Prostate gland (tissue), 2 donors: ENCODE measurements around the gene EPHB2. TPM values are rescaled to one million over a fixed set of nuclear protein-coding genes. Genes with fewer than 3 reads are reported as not detected.
"Not testable (repeated sequence)": the region's sequence is repeated elsewhere in the genome, so short reads cannot be mapped to it uniquely, and the experiment has no call there.

Experiments
- DNase-seq: peaks from one replicate; pipeline ENCODE4 v3.0.0-alpha.2; 2019; ENCODE audit warnings: low spot score
- H3K27ac ChIP-seq, 2 donors: fragments of 200-600 bp; sonication (generic); 2 replicates each; pipeline ENCODE4 v1.5.1; 2017 to 2019
- H3K27me3 ChIP-seq: fragments of 200-600 bp; sonication (generic); replicated peaks from 2 replicates; pipeline ENCODE4 v1.5.1; 2019; ENCODE audit not compliant: insufficient read depth
- H3K36me3 ChIP-seq, 2 donors: fragments of 200-600 bp; sonication (generic); 1 replicate in 1 of 2; 2 replicates in 1 of 2; pipeline versions ENCODE4 v1.5.1 to v1.8.1; 2017 to 2019
- H3K4me1 ChIP-seq: fragments of 200-600 bp; sonication (generic); replicated peaks from 2 replicates; pipeline ENCODE4 v1.5.1; 2019
- H3K4me3 ChIP-seq, 2 donors: fragments of 200-600 bp; sonication (generic); 2 replicates each; pipeline ENCODE4 v1.5.1; 2017 to 2019
- H3K9me3 ChIP-seq: fragments of 200-600 bp; sonication (generic); 2 replicates; pipeline ENCODE4 v1.5.1; 2017
- POLR2A ChIP-seq: fragments of 450-650 bp; IDR thresholded peaks from one replicate; pipeline ENCODE4 v1.6.1; 2016; ENCODE audit warnings: antibody characterized with exemption, mild to moderate bottlenecking
- POLR2AphosphoS5 ChIP-seq: sonication (generic); formaldehyde crosslinking; IDR thresholded peaks from one replicate; pipeline ENCODE4 v1.6.1; 2017; ENCODE audit warnings: antibody characterized with exemption
- WGBS: methylation state at CpG from one replicate; pipeline ENCODE4 v1.1.5; 2018; 5-methylcytosine and 5-hydroxymethylcytosine counted together
- intact Hi-C: fragments of 100-400 bp; cut with DNase I; formaldehyde crosslinking; loops from one replicate; pipeline ENCODE4 v1.14.2; 2022
- total RNA-seq, 2 donors: library from RNA; depleted of rRNA; stranded (reverse); fragments of >200 nt; gene quantifications; one replicate each; pipeline ENCODE4 v1.1.0, GENCODE V29; 2016
- TF ChIP-seq, protein P1 (sequence below), 4 experiments: fragments of 200-600 bp in 2 of 4; fragments of 450-650 bp in 2 of 4; sonication (generic) in 2 of 4; IDR thresholded peaks; 1 replicate in 3 of 4; 2 replicates in 1 of 4; pipeline ENCODE4 v1.5.1; 2016 to 2019; ENCODE audit warnings: antibody characterized with exemption in 4 of 4, mild to moderate bottlenecking in 2 of 4, moderate library complexity in 2 of 4

EPHB2 gene
- total RNA-seq, 2 donors from 2014 or later: 6.4 to 7.4 TPM

DNA sequence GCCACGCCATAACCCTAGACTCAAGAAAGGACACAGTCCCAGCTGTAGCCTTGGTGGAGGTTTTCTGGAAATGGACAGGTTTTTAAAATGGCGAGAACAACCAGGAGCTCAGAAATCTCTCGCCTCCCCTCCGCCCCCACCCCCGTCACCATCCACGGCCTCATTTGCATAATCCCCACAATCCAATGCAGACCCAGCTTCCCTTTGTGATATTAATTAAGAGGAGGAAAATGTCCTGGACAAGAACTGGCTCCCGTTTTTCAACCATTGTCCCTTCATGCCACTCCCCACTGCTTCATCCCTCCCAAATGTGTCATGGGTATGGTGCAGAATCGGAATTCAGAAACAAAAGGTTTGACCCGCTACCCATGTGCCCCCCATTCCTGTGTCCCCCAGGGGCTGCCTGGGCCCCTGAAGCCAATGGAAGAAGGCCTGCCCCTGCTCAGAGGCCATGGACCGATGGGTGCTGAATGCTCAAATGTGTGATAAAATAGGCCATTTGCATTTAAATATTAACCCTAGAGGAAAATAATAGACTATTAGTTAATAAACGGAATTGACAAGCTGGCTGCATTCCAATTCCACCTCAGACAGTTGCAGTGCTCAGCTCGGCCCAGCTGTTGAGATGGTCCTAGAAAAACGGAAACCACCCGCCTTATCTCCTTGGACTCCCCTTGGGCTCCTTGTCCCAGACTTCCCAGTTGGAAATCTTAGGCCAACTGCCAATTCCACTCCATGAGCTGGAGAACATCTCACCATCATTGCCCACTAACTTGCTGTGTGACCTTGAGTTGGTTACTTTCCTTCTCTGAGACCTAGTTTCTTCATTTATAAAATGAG is 10.7 kb upstream of the EPHB2 start:
- TF ChIP-seq, protein P1, sequence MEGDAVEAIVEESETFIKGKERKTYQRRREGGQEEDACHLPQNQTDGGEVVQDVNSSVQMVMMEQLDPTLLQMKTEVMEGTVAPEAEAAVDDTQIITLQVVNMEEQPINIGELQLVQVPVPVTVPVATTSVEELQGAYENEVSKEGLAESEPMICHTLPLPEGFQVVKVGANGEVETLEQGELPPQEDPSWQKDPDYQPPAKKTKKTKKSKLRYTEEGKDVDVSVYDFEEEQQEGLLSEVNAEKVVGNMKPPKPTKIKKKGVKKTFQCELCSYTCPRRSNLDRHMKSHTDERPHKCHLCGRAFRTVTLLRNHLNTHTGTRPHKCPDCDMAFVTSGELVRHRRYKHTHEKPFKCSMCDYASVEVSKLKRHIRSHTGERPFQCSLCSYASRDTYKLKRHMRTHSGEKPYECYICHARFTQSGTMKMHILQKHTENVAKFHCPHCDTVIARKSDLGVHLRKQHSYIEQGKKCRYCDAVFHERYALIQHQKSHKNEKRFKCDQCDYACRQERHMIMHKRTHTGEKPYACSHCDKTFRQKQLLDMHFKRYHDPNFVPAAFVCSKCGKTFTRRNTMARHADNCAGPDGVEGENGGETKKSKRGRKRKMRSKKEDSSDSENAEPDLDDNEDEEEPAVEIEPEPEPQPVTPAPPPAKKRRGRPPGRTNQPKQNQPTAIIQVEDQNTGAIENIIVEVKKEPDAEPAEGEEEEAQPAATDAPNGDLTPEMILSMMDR (IDR thresholded peaks at IDR 0.05): no peak
- TF ChIP-seq POLR2A (no peak), POLR2AphosphoS5 (no peak)
- Histone ChIP-seq H3K9me3 (no peaks in the 10 kb centered on the region), H3K27me3 (no peaks in the 10 kb centered on the region), H3K36me3 (no peaks in the 10 kb centered on the region), H3K4me3 (no peak overlapping the region), H3K27ac (no peak overlapping the region), H3K4me1 (no peaks in the 10 kb centered on the region)
- intact Hi-C loops: loop anchor here (10.0 kb wide), 1 partner anchor 75 kb away; no protein-coding TSS in a partner anchor
- no peak for DNase-seq
- 82% methylated on average over 14 of the region's 14 CpGs for WGBS

DNA sequence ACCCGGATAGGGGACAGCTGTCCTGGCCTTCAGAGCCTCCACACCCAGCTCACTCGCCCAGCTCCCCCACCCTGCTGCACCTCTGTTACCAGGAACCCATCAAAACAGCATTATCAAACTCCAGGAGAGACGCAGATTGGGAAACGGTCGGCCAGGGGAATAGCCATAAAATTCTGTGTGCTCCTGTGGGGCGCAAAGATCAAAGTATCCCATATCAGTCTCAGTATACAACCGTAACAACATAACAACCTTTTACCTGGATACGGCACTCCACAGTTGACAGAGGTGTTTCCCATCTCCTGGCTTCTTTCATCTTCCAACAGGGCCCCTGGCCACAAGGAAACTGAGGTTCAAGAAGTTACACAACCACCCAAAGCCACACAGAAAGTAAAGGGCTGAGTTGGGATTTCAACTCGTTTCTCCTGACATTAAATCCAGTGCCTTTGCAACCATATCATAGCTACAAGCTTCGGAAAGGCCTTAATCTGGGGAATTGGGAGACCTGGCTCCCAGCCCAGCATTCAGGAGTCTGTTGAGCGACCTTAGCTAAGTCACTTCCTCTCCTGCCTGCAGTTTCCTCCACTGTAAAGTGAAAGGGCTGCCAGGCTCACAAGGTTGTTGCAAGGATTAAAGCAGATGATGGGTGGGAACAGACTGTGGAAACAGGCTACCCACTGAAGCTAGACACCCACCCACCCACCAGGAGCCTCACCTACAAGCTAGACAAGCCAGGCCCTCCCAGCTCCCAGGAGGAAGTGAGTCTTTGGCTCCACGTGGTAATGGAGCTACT is 8.1 kb upstream of the EPHB2 start:
- Histone ChIP-seq H3K36me3 (no peaks in the 10 kb centered on the region), H3K27me3 (no peaks in the 10 kb centered on the region), H3K27ac (no peak overlapping the region), H3K9me3 (no peaks in the 10 kb centered on the region), H3K4me3 (no peak overlapping the region), H3K4me1 (no peaks in the 10 kb centered on the region)
- no peak for DNase-seq
- TF ChIP-seq, protein P1 (IDR thresholded peaks at IDR 0.05): no peak
- TF ChIP-seq POLR2AphosphoS5: no peak
- TF ChIP-seq POLR2A: no peak
- intact Hi-C loops: loop anchor here (10.0 kb wide), 1 partner anchor 72 kb away; no protein-coding TSS in a partner anchor
- WGBS: 62% methylated on average over 12 of the region's 12 CpGs

DNA sequence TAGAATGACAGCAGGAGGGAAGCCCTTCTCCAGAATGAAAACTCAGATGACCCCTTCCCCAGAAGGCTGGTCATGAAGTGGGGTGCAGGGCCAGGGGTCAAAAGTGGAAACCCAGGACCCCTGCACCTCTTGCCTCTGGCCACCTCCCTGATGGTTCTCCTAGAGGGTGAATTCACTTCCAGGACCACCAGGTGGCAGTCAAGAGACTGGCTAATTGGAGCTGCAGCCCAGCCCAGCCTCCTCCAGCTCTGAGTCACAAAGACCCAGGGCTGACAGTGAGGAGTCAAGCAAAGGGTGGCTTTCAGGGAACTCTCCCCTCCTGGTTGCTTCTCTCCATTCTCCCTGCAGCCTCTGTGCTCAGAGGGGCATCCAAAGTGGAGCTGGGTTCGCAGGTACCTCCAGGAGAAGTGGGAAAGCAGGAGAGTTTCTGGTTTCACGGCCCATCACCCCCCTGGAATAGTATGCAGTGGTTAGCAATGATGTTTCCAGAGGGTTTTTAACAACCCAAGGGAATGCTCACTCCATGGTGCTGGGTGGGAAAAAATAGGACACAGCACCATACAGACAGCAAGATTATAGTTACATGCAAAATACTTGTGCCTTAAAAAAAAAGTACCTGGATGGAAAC is 6.1 kb upstream of the EPHB2 start:
- no peaks in the 10 kb centered on the region for H3K9me3 ChIP-seq
- H3K4me1 ChIP-seq: no peaks in the 10 kb centered on the region
- TF ChIP-seq POLR2AphosphoS5 (peak; percentile 37), POLR2A (no peak)
- TF ChIP-seq, protein P1 (IDR thresholded peaks at IDR 0.05): peak; percentile 54 to 95 (median 88)
- no peaks in the 10 kb centered on the region for H3K27me3 ChIP-seq
- H3K27ac ChIP-seq: no peak overlapping the region
- no peak overlapping the region for H3K4me3 ChIP-seq
- H3K36me3 ChIP-seq: no peaks in the 10 kb centered on the region
- peak; percentile 85 for DNase-seq
- intact Hi-C loops: loop anchor here (1.0 to 10.0 kb wide), 2 partner anchors 70 to 185 kb away; no protein-coding TSS in a partner anchor
- 84% methylated on average over 2 of the region's 2 CpGs for WGBS

- no peak for DNase-seq
- TF ChIP-seq, protein P1 (IDR thresholded peaks at IDR 0.05): no peak
- no peak for TF ChIP-seq POLR2AphosphoS5
- TF ChIP-seq POLR2A: no peak
- Histone ChIP-seq H3K27ac (no peak overlapping the region), H3K4me1 (no peaks in the 10 kb centered on the region), H3K27me3 (no peaks in the 10 kb centered on the region), H3K36me3 (no peaks in the 10 kb centered on the region), H3K9me3 (no peaks in the 10 kb centered on the region), H3K4me3 (no peak overlapping the region)
- intact Hi-C loops: loop anchor here (10.0 kb wide), 1 partner anchor 69 kb away; no protein-coding TSS in a partner anchor
These were observed 5.1 kb upstream of the EPHB2 start for GRCh38 chr1:22705586-22705985.

DNA sequence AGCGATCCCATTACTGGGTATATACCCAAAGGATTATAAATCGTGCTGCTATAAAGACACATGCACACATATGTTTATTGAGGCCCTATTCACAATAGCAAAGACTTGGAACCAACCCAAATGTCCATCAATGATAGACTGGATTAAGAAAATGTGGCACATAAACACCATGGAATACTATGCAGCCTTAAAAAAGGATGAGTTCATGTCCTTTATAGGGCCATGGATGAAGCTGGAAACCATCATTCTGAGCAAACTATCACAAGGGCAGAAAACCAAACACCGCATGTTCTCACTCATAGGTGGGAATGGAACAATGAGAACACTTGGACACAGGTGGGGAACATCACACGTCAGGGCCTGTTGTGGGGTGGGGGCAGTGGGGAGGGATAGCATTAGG is 4.5 kb upstream of the EPHB2 start:
- not testable (repeated sequence) for DNase-seq, H3K9me3 ChIP-seq, H3K4me1 ChIP-seq, H3K27ac ChIP-seq, H3K36me3 ChIP-seq, H3K4me3 ChIP-seq, H3K27me3 ChIP-seq
- intact Hi-C loops: loop anchor here (10.0 kb wide), 1 partner anchor 69 kb away; no protein-coding TSS in a partner anchor
- WGBS: 93% methylated on average over 4 of the region's 4 CpGs
